ENCODE data around the gene DYNLT4.

DNA sequence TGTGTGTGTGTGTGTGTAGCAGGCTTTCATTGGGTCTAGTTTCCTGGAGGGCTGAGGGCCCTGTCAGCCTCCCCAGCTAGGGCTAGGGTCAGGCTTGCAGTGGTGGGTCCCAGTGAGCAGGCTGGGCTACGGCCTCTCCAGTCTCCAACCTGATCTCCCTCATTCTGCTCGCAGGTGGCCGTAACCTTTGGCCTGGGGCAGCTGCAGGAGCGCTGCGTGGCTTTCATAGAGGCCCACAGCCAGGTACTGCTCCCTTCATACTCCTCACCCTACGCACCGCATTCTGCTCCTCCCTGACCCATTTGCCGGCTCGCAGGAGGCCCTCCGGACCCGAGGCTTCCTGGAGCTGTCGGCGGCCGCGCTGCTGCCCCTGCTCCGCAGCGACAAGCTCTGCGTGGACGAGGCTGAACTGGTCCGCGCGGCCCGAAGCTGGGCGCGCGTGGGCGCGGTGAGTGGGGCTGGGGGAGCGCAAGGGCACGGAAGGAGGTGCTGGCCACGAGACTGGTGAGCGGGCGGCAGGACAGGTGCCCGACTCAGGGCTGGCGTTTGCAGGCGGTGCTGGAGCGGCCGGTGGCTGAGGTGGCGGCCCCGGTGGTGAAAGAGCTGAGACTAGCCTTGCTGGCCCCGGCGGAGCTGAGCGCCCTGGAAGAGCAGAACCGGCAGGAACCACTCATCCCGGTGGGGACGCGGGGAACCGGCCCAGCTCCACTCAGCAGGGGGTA, 5.8 kb upstream of the DYNLT4 start:
- TF ChIP-seq, protein P1, sequence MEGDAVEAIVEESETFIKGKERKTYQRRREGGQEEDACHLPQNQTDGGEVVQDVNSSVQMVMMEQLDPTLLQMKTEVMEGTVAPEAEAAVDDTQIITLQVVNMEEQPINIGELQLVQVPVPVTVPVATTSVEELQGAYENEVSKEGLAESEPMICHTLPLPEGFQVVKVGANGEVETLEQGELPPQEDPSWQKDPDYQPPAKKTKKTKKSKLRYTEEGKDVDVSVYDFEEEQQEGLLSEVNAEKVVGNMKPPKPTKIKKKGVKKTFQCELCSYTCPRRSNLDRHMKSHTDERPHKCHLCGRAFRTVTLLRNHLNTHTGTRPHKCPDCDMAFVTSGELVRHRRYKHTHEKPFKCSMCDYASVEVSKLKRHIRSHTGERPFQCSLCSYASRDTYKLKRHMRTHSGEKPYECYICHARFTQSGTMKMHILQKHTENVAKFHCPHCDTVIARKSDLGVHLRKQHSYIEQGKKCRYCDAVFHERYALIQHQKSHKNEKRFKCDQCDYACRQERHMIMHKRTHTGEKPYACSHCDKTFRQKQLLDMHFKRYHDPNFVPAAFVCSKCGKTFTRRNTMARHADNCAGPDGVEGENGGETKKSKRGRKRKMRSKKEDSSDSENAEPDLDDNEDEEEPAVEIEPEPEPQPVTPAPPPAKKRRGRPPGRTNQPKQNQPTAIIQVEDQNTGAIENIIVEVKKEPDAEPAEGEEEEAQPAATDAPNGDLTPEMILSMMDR (IDR thresholded peaks at IDR 0.05) = no peak
- TF ChIP-seq POLR2A (IDR thresholded peaks at IDR 0.05) (no peak), EP300 (IDR thresholded peaks at IDR 0.05) (no peak), POLR2AphosphoS5 (IDR thresholded peaks at IDR 0.05) (no peak)
